ENCODE measurements around the gene TMEM175. TPM values are rescaled to one million over a fixed set of nuclear protein-coding genes. Genes with fewer than 3 reads are reported as not detected.

Gene TMEM175
- total RNA-seq, 2 donors from 2014 or later = 20.2 to 24.0 TPM

- Histone ChIP-seq H3K36me3 (peaks cover 9% of the 10 kb centered on the region), H3K4me3 (no peak overlapping the region), H3K27me3 (no peaks in the 10 kb centered on the region), H3K27ac (no peak overlapping the region), H3K9me3 (no peaks in the 10 kb centered on the region), H3K4me1 (no peaks in the 10 kb centered on the region)
- TF ChIP-seq, protein P1, sequence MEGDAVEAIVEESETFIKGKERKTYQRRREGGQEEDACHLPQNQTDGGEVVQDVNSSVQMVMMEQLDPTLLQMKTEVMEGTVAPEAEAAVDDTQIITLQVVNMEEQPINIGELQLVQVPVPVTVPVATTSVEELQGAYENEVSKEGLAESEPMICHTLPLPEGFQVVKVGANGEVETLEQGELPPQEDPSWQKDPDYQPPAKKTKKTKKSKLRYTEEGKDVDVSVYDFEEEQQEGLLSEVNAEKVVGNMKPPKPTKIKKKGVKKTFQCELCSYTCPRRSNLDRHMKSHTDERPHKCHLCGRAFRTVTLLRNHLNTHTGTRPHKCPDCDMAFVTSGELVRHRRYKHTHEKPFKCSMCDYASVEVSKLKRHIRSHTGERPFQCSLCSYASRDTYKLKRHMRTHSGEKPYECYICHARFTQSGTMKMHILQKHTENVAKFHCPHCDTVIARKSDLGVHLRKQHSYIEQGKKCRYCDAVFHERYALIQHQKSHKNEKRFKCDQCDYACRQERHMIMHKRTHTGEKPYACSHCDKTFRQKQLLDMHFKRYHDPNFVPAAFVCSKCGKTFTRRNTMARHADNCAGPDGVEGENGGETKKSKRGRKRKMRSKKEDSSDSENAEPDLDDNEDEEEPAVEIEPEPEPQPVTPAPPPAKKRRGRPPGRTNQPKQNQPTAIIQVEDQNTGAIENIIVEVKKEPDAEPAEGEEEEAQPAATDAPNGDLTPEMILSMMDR (IDR thresholded peaks at IDR 0.05) = no peak
- DNase-seq (ENCODE audit: low spot score) = no peak
Measured at GRCh38 chr4:959338-960139, 27.3 kb downstream of the TMEM175 start.

- no peak for DNase-seq (ENCODE audit: low spot score)
- TF ChIP-seq, protein P1 (IDR thresholded peaks at IDR 0.05) = no peak
- H3K9me3 ChIP-seq = no peaks in the 10 kb centered on the region
- H3K36me3 ChIP-seq = peaks cover 9% of the 10 kb centered on the region
- H3K27me3 ChIP-seq = no peaks in the 10 kb centered on the region
- H3K4me3 ChIP-seq = no peak overlapping the region
- H3K4me1 ChIP-seq = no peaks in the 10 kb centered on the region
- H3K27ac ChIP-seq = no peak overlapping the region
Measured at GRCh38 chr4:960140-960635, 27.9 kb downstream of the TMEM175 start.

- TF ChIP-seq, protein P1 (IDR thresholded peaks at IDR 0.05) = no peak
- H3K9me3 ChIP-seq = no peaks in the 10 kb centered on the region
- peaks cover 9% of the 10 kb centered on the region for H3K36me3 ChIP-seq
- DNase-seq (ENCODE audit: low spot score) = no peak
- H3K4me1 ChIP-seq = no peaks in the 10 kb centered on the region
- no peak overlapping the region for H3K27ac ChIP-seq
- no peaks in the 10 kb centered on the region for H3K27me3 ChIP-seq
- no peak overlapping the region for H3K4me3 ChIP-seq
Measured at GRCh38 chr4:960636-961350, 28.5 kb downstream of the TMEM175 start.

GRCh38 chr4:961351-962230 lies 29.3 kb downstream of the TMEM175 start:
- Histone ChIP-seq H3K9me3 (no peaks in the 10 kb centered on the region), H3K36me3 (peaks cover 9% of the 10 kb centered on the region), H3K4me1 (no peaks in the 10 kb centered on the region), H3K27me3 (no peaks in the 10 kb centered on the region), H3K27ac (no peak overlapping the region), H3K4me3 (no peak overlapping the region)
- no peak for DNase-seq (ENCODE audit: low spot score)
- TF ChIP-seq, protein P1 (IDR thresholded peaks at IDR 0.05) = no peak
